CD4-positive, alpha-beta T cell (primary cell): ENCODE results near the gene RNF144A. TPM values are rescaled to one million over a fixed set of nuclear protein-coding genes. Genes with fewer than 3 reads are reported as not detected.

Source experiments
- ATAC-seq: fragments of 200-7000 bp; cut with Tn5 transposase; one replicate; pipeline ENCODE4 v1.10.0; 2022; ENCODE audit warnings: mild to moderate bottlenecking; ENCODE audit not compliant: poor library complexity
- CTCF ChIA-PET: fragments of 350-600 bp; sonication (Branson Sonifier 250); formaldehyde crosslinking; loops from one replicate; lab custom pipeline; 2021; ENCODE audit warnings: antibody characterized with exemption, inconsistent platforms; lab: Charles Lee
- POLR2A ChIA-PET: fragments of 350-600 bp; sonication (Branson Sonifier 250); formaldehyde crosslinking; loops from one replicate; lab custom pipeline; 2021; ENCODE audit warnings: antibody characterized with exemption, inconsistent platforms; lab: Charles Lee
- DNase-seq, 14 experiments: peaks; one replicate each; pipeline ENCODE4 v3.0.0-alpha.2; 2013 to 2020; ENCODE audit warnings: mixed read lengths in 2 of 14
- H3K27ac ChIP-seq, 2 donors: one replicate each; pipeline versions ENCODE4 v1.5.1 to v1.7.0; 2013; ENCODE audit warnings: low read length in 2 of 2, low read depth in 1 of 2, mild to moderate bottlenecking in 1 of 2
- H3K27me3 ChIP-seq, 2 experiments: 1 replicate in 1 of 2; 2 replicates in 1 of 2; pipeline versions ENCODE4 v1.6.1 to v1.7.0; 2013; ENCODE audit warnings: low read length in 2 of 2, control low read depth in 1 of 2, mild to moderate bottlenecking in 1 of 2, moderate library complexity in 1 of 2; ENCODE audit not compliant: insufficient read depth in 2 of 2, control insufficient read depth in 1 of 2
- H3K36me3 ChIP-seq: one replicate; pipeline ENCODE4 v1.6.1; 2013; ENCODE audit warnings: low read length, control low read depth; ENCODE audit not compliant: insufficient read depth
- H3K4me1 ChIP-seq: one replicate; pipeline ENCODE4 v1.6.1; 2013; ENCODE audit warnings: low read length, control low read depth; ENCODE audit not compliant: insufficient read depth
- H3K4me3 ChIP-seq: one replicate; pipeline ENCODE4 v1.5.1; 2013; ENCODE audit warnings: mild to moderate bottlenecking, low read length, moderate library complexity
- H3K9me3 ChIP-seq, 2 experiments: 1 replicate in 1 of 2; 2 replicates in 1 of 2; pipeline versions ENCODE4 v1.6.1 to v1.7.0; 2013; ENCODE audit warnings: low read length in 2 of 2, mild to moderate bottlenecking in 2 of 2, control low read depth in 1 of 2, moderate library complexity in 1 of 2; ENCODE audit not compliant: control insufficient read depth in 1 of 2, insufficient read depth in 1 of 2
- H3K27ac Mint-ChIP-seq: one replicate; pipeline ENCODE4 v1.8.0; 2020; ENCODE audit warnings: mixed read lengths
- H3K27me3 Mint-ChIP-seq: one replicate; pipeline ENCODE4 v1.8.0; 2021; ENCODE audit warnings: mixed read lengths
- H3K36me3 Mint-ChIP-seq: one replicate; pipeline ENCODE4 v1.8.0; 2021; ENCODE audit warnings: low read depth, mixed read lengths
- H3K4me1 Mint-ChIP-seq: one replicate; pipeline ENCODE4 v1.8.0; 2021; ENCODE audit warnings: low read depth, mixed read lengths
- H3K4me3 Mint-ChIP-seq: one replicate; pipeline ENCODE4 v1.8.0; 2020; ENCODE audit warnings: mild to moderate bottlenecking, mixed read lengths
- H3K9me3 Mint-ChIP-seq: one replicate; pipeline ENCODE4 v1.8.0; 2020; ENCODE audit warnings: mixed read lengths
- intact Hi-C, 2 experiments: fragments of 100-400 bp; cut with DNase I in 1 of 2; cut with micrococcal nuclease in 1 of 2; formaldehyde crosslinking; loops; one replicate each; pipeline versions ENCODE4 v1.15.1 to v1.9.0; 2023 to 2025; cut with DNase I, micrococcal nuclease
- total RNA-seq, 174 experiments: library from RNA in 2 of 174; stranded (reverse) in 2 of 174; gene quantifications; one replicate each; pipeline ENCODE4 v1.2.3 and lab custom pipeline; 2021 to 2026
- TF ChIP-seq, protein P1 (sequence below): fragments of 200-600 bp; IDR thresholded peaks from one replicate; pipeline ENCODE4 v1.8.0; 2022; ENCODE audit warnings: antibody characterized with exemption, mild to moderate bottlenecking

The RNF144A gene
- total RNA-seq, 2 experiments from 2014 or later = 39.0 to 40.1 TPM

GRCh38 chr2:7077660-7078267 is 160.6 kb downstream of the RNF144A start:
- Mint-ChIP-seq H3K4me3 (no peak overlapping the region), H3K4me1 (no peaks in the 10 kb centered on the region), H3K36me3 (peaks cover 34% of the 10 kb centered on the region), H3K9me3 (no peaks in the 10 kb centered on the region), H3K27me3 (no peaks in the 10 kb centered on the region), H3K27ac (no peak overlapping the region)
- Histone ChIP-seq H3K4me3 (no peak overlapping the region), H3K27ac (no peak overlapping the region), H3K36me3 (no peaks in the 10 kb centered on the region), H3K27me3 (no peaks in the 10 kb centered on the region), H3K4me1 (no peaks in the 10 kb centered on the region), H3K9me3 (no peaks in the 10 kb centered on the region)
- POLR2A ChIA-PET = no interaction called here
- CTCF ChIA-PET = no interaction called here
- intact Hi-C loops = no loop called here
- DNase-seq (no peak), ATAC-seq (no peak)
- TF ChIP-seq, protein P1, sequence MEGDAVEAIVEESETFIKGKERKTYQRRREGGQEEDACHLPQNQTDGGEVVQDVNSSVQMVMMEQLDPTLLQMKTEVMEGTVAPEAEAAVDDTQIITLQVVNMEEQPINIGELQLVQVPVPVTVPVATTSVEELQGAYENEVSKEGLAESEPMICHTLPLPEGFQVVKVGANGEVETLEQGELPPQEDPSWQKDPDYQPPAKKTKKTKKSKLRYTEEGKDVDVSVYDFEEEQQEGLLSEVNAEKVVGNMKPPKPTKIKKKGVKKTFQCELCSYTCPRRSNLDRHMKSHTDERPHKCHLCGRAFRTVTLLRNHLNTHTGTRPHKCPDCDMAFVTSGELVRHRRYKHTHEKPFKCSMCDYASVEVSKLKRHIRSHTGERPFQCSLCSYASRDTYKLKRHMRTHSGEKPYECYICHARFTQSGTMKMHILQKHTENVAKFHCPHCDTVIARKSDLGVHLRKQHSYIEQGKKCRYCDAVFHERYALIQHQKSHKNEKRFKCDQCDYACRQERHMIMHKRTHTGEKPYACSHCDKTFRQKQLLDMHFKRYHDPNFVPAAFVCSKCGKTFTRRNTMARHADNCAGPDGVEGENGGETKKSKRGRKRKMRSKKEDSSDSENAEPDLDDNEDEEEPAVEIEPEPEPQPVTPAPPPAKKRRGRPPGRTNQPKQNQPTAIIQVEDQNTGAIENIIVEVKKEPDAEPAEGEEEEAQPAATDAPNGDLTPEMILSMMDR = no peak

DNA sequence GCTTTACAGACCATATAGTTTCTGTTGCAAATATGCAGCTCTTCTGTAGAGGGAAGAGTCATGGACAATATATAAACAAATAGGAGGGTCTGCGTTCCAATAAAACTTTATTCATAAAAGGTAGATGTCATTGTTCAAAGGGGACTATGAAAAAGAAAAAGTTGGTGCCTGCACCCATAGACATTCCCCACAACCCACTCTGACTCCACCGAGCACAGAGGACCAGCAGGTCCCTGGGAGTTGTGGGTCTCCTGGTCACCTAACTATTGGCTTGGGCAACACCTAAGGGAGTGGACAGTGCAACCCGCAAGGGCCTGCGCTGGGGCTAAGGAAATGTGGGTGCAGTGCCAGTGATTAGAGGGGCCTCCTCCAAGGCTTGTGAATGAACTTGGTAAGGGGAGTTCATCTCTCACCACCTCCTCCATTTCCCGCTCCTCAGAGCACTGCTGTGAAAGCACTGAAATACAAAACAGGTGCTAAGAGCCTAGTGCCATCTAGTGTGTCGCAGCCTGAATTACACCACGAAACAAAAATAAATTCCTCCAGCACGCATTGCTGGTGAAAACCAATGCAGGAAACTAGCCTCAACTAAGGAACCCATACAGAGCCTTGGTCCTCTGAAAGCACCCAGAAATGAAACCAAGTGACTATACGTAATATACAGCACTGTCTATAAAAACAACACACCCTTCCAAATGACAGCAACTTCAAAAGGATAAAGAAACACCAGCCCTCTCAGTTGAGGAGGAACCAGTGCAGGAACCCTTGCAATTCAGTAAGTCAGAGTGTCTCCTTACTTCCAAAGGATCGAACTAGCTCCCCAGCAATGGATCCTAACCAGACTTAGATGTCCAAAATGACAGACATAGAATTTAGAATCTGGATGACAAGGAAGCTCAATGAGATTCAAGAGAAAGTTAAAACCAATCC is 166.6 kb downstream of the RNF144A start:
- Histone ChIP-seq H3K27me3 (no peaks in the 10 kb centered on the region), H3K4me3 (no peak overlapping the region), H3K4me1 (no peaks in the 10 kb centered on the region), H3K9me3 (peaks cover 4 to 9% of the 10 kb centered on the region in 2 experiments), H3K36me3 (no peaks in the 10 kb centered on the region), H3K27ac (no peak overlapping the region)
- TF ChIP-seq, protein P1 = peak; percentile 30
- CTCF ChIA-PET = no interaction called here
- Mint-ChIP-seq H3K4me3 (no peak overlapping the region), H3K4me1 (no peaks in the 10 kb centered on the region), H3K36me3 (peaks cover 17% of the 10 kb centered on the region), H3K9me3 (peaks cover 7% of the 10 kb centered on the region), H3K27ac (no peak overlapping the region), H3K27me3 (no peaks in the 10 kb centered on the region)
- intact Hi-C loops = loop anchor here in 1 of 2 experiments (1.0 kb wide), 1 partner anchor 47 kb away; no protein-coding TSS in a partner anchor
- DNase-seq (peak in 3 of 14 experiments; percentile 15 to 41 (median 33)), ATAC-seq (peak; percentile 41)
- POLR2A ChIA-PET = no interaction called here

- TF ChIP-seq, protein P1 = no peak
- POLR2A ChIA-PET = no interaction called here
- H3K4me1 ChIP-seq = no peaks in the 10 kb centered on the region
- Mint-ChIP-seq H3K27me3 (no peaks in the 10 kb centered on the region), H3K36me3 (peaks cover 17% of the 10 kb centered on the region), H3K4me1 (no peaks in the 10 kb centered on the region), H3K27ac (no peak overlapping the region), H3K4me3 (no peak overlapping the region), H3K9me3 (peaks cover 7% of the 10 kb centered on the region)
- H3K9me3 ChIP-seq = peaks cover 4 to 9% of the 10 kb centered on the region in 2 experiments
- ATAC-seq (no peak), DNase-seq (no peak)
- H3K4me3 ChIP-seq = no peak overlapping the region
- intact Hi-C loops = loop anchor here in 1 of 2 experiments (1.0 kb wide), 1 partner anchor 47 kb away; no protein-coding TSS in a partner anchor
- no peaks in the 10 kb centered on the region for H3K27me3 ChIP-seq
- H3K36me3 ChIP-seq = no peaks in the 10 kb centered on the region
- CTCF ChIA-PET = no interaction called here
- no peak overlapping the region for H3K27ac ChIP-seq
These were observed 167.4 kb downstream of the RNF144A start for GRCh38 chr2:7084601-7085000.
